SH-SY5Y (cell line): Measurements from ENCODE around the gene TMEM123.

Source experiments
- GATA2 ChIP-seq: IDR thresholded peaks from 2 replicates; pipeline ENCODE4 v1.6.1; 2011; ENCODE audit warnings: mild to moderate bottlenecking, low read depth, low read length
- GATA3 ChIP-seq: IDR thresholded peaks from 2 replicates; pipeline ENCODE4 v1.6.1; 2011; ENCODE audit warnings: low read depth, mild to moderate bottlenecking, low read length, moderate library complexity

DNA sequence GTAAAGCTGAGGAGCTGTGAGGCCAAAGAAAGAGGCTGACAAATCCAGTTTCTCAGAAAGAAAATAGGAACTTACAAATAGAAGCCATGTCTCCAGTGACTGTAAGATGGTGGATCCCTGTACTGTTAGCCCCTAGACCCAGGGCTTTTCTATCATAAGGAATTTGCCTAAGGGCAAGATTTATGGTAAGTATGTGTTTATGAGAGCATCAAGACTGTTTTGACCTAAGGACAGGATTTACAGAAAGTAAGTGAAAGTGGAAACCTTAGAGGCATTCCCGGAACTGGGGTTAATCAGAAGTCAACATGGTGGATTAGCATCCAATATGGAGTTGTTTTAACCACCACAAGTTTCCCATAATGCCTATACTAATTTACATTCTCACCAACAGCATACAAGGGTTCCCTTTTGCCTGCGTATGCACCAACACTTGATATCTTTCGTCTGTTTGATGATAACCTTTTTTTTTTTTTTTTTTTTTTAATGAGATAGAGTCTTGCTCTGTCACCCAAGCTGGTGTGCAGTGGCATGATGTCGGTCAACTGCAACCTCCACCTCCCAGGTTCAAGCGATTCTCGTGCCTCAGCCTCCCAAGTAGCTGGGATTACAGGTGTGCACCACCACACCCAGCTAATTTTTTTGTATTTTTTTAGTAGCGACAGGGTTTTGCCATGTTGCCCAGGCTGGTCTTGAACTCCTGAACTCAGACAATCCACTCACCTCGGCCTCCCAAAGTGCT is 65.4 kb downstream of the TMEM123 start:
- TF ChIP-seq GATA3 = no peak
- TF ChIP-seq GATA2 = no peak
